Measurements from ENCODE around the gene VSIG10L2.

DNA sequence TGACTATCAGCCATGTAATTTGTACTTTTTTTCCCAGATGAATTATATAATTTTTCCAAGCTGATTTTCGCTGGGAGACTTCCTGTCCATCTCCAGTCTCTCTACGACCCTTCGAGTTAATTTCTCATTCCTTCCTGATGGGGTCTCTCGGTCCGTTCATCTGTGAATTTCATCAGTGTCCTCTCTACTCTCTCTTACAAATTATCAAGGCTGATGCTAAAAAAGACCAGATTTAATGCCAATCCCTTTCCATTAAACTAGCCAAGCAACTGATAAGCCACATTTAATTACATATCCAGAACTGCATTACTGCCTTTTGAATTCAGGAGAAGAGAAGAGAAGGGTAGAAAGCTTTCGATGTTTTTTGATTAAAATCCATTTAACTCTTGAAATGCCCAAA lies 25.8 kb downstream of the VSIG10L2 start:
- TF ChIP-seq POLR2A (IDR thresholded peaks at IDR 0.05) = no peak
- TF ChIP-seq, protein P1, sequence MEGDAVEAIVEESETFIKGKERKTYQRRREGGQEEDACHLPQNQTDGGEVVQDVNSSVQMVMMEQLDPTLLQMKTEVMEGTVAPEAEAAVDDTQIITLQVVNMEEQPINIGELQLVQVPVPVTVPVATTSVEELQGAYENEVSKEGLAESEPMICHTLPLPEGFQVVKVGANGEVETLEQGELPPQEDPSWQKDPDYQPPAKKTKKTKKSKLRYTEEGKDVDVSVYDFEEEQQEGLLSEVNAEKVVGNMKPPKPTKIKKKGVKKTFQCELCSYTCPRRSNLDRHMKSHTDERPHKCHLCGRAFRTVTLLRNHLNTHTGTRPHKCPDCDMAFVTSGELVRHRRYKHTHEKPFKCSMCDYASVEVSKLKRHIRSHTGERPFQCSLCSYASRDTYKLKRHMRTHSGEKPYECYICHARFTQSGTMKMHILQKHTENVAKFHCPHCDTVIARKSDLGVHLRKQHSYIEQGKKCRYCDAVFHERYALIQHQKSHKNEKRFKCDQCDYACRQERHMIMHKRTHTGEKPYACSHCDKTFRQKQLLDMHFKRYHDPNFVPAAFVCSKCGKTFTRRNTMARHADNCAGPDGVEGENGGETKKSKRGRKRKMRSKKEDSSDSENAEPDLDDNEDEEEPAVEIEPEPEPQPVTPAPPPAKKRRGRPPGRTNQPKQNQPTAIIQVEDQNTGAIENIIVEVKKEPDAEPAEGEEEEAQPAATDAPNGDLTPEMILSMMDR (IDR thresholded peaks at IDR 0.05) = no peak

All from esophagus squamous epithelium (tissue), 4 donors.